Lung (tissue), 12 donors: Measurements from ENCODE around the gene FTH1. TPM values are rescaled to one million over a fixed set of nuclear protein-coding genes. Genes with fewer than 3 reads are reported as not detected.
"Not testable (repeated sequence)": the region's sequence is repeated elsewhere in the genome, so short reads cannot be mapped to it uniquely, and the experiment has no call there.

Source experiments
- ATAC-seq: fragments of 200-7000 bp; cut with Tn5 transposase; one replicate; pipeline ENCODE4 v1.9.1; 2020; ENCODE audit warnings: moderate number of reproducible peaks; ENCODE audit not compliant: insufficient read depth, low FRiP score
- DNase-seq, 3 donors: peaks; one replicate each; pipeline ENCODE4 v3.0.0-alpha.2; 2013 to 2017
- H3K27ac ChIP-seq, 2 donors: one replicate each; pipeline ENCODE4 v1.5.1; 2013; ENCODE audit warnings: mild to moderate bottlenecking in 2 of 2, moderate library complexity in 2 of 2, control low read depth in 1 of 2, inconsistent platforms in 1 of 2, low read depth in 1 of 2, low read length in 1 of 2
- H3K27me3 ChIP-seq, 3 donors: one replicate each; pipeline ENCODE4 v1.5.1; 2013; ENCODE audit warnings: low read length in 2 of 3; ENCODE audit not compliant: control insufficient read depth in 3 of 3, insufficient read depth in 3 of 3
- H3K36me3 ChIP-seq, 4 donors: one replicate each; pipeline ENCODE4 v1.5.1; 2013; ENCODE audit warnings: low read length in 4 of 4, mild to moderate bottlenecking in 1 of 4, moderate library complexity in 1 of 4; ENCODE audit not compliant: control insufficient read depth in 4 of 4, insufficient read depth in 4 of 4
- H3K4me1 ChIP-seq, 5 donors: one replicate each; pipeline ENCODE4 v1.5.1; 2013; ENCODE audit warnings: low read length in 5 of 5, mild to moderate bottlenecking in 2 of 5, moderate library complexity in 1 of 5; ENCODE audit not compliant: control insufficient read depth in 5 of 5, insufficient read depth in 5 of 5
- H3K4me3 ChIP-seq: one replicate; pipeline ENCODE4 v1.5.1; 2013; ENCODE audit warnings: mild to moderate bottlenecking, control low read depth, moderate library complexity
- H3K9ac ChIP-seq, 2 donors: one replicate each; pipeline ENCODE4 v1.5.1; 2013; ENCODE audit warnings: low read length in 2 of 2, control low read depth in 1 of 2; ENCODE audit not compliant: insufficient read depth in 1 of 2
- H3K9me3 ChIP-seq, 4 donors: one replicate each; pipeline ENCODE4 v1.5.1; 2013; ENCODE audit warnings: low read length in 3 of 4, mild to moderate bottlenecking in 1 of 4, moderate library complexity in 1 of 4; ENCODE audit not compliant: control insufficient read depth in 4 of 4, insufficient read depth in 3 of 4
- CTCF ChIP-seq: IDR thresholded peaks from 2 replicates; pipeline ENCODE4 v1.5.1; 2012; ENCODE audit warnings: mild to moderate bottlenecking; ENCODE audit errors: control extremely low read depth, extremely low read depth
- WGBS, 2 donors: extraction: QIAGEN DNeasy Blood & Tissue Kit; methylation state at CpG; one replicate each; pipeline ENCODE4 v1.1.7; 2013; 5-methylcytosine and 5-hydroxymethylcytosine counted together
- polyA plus RNA-seq, 2 donors: library from polyadenylated mRNA; stranded (reverse); fragments of 200-250 nt; gene quantifications; one replicate each; pipeline ENCODE4 v1.2.1, GENCODE V29; 2013
- total RNA-seq, 2 donors: library from RNA; depleted of rRNA in 1 of 2; stranded (reverse); fragments of >200 nt in 1 of 2; gene quantifications; one replicate each; pipeline ENCODE4 v1.2.1, GENCODE V29; 2014 to 2021
- donor health status: control.
- donor health status: control.
- donor health status: Bipolar disorder and iron deficiency.
- donor health status: healthy.
- donor health status: DM: yes; HTN: yes; CAD: no.

Gene FTH1
- total and polyA plus RNA-seq, 4 donors: 1,737 to 24,273 (median 5,185) TPM

DNA sequence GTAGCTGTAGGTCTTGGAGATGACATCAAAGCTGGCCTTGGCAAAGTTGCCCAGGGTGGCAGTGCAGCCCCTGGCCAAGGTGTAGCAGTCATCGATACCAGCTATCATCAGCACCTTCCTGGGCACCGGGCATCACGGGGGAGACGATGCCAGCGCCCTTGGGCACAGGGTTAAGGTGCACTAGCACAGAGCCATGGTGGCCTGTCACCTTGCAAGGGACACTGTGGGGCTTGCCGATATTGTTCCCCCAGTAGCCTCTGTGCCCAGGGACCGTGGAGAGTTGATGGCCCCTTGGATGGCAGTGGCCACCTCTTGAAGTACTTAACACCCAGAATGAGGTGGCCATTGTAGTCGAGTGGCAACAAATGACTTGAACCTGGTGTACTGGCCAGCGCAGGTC is 44.4 kb upstream of the FTH1 start:
- no peak for TF ChIP-seq CTCF
- no peaks in the 10 kb centered on the region for H3K4me1 ChIP-seq
- H3K4me3 ChIP-seq: no peak overlapping the region
- H3K9me3 ChIP-seq: no peaks in the 10 kb centered on the region
- 96% methylated on average over 9 of the region's 9 CpGs for WGBS, 2 donors
- no peak overlapping the region for H3K9ac ChIP-seq
- ATAC-seq (no peak), DNase-seq (no peak)
- no peaks in the 10 kb centered on the region for H3K36me3 ChIP-seq
- H3K27me3 ChIP-seq: no peaks in the 10 kb centered on the region
- no peak overlapping the region for H3K27ac ChIP-seq

DNA sequence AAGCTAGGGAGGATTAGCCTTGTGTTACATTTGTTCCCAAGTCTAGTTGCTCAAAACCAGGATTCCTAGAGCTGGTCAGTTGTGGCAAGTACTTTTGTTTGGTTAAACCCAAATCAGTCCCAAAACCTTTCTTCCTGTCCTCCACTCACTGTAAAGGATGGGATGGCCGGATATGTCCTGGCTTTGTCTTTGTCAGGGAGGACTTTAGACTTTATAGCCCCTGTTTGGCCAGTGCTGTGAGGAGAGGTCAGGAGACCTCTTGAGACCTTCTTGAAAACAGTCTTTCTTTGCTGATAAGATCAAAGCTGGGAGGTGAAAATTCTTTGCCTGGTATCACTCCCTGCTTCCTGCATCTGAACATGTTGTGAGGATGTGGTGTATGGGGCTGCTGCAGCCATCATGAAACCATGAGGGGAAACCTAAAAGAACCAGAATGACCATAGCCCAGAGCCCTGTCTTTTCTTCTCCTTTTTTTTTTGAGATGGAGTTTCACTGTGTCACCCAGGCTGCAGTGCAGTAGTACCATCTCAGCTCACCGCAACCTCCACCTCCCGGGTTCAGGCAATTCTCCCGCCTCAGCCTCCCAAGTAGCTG is 43.6 kb upstream of the FTH1 start:
- H3K4me1 ChIP-seq: no peaks in the 10 kb centered on the region
- H3K4me3 ChIP-seq: no peak overlapping the region
- no peaks in the 10 kb centered on the region for H3K27me3 ChIP-seq
- H3K36me3 ChIP-seq: no peaks in the 10 kb centered on the region
- no peak overlapping the region for H3K9ac ChIP-seq
- H3K9me3 ChIP-seq: no peaks in the 10 kb centered on the region
- DNase-seq (no peak), ATAC-seq (no peak)
- 86 to 95% methylated on average over 4 of the region's 4 CpGs for WGBS, 2 donors
- no peak overlapping the region for H3K27ac ChIP-seq
- no peak for TF ChIP-seq CTCF

DNA sequence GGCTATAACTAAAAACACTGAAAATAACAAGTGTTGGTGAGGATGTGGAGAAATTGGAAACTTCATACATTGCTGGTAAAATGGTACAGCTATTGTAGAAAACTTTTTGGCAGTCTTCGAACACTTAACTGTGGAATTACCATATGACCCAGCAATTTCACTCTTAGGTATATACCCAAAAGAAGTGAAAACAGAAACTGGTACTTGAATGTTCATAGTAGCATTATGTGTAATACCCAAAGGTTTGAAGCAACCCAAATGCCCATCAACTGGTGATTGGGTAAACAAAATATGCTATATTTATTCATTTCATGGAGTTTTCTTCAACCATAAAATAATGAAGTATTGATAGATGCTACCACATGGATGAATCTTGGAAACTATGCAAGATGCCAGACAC is 40.8 kb upstream of the FTH1 start:
- DNase-seq (no peak), ATAC-seq (no peak)
- Histone ChIP-seq H3K27ac (no peak overlapping the region), H3K36me3 (no peaks in the 10 kb centered on the region), H3K27me3 (no peaks in the 10 kb centered on the region), H3K9ac (no peak overlapping the region), H3K4me3 (no peak overlapping the region), H3K4me1 (peaks cover 0 to 6% (median 0%) of the 10 kb centered on the region in 5 donors), H3K9me3 (no peaks in the 10 kb centered on the region)
- 95 to 97% methylated on average over 1 of the region's 1 CpG for WGBS, 2 donors
- no peak for TF ChIP-seq CTCF

DNA sequence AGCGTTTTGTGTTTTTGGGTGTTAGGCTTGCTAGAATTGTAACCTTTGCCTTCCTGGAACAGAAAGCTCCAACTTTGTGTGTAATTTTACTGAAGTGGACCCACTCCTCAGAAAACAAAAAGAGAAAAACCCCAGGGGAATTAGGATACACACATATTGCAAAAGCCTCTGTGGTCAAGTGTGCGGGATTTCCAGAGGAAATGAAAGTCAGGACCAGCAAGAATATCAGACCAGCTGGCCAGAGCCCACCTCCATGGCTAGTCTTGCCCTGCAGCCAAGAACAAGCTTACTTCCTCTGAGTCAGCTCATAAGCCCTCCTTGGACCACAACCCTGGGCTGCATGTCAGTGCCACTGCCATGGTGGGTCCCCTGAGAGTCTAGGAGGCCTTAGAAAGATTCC is 37.0 kb upstream of the FTH1 start:
- H3K36me3 ChIP-seq: no peaks in the 10 kb centered on the region
- WGBS, 2 donors: 54% methylated on average over 2 of the region's 2 CpGs
- no peak overlapping the region for H3K27ac ChIP-seq
- peaks cover 0 to 8% (median 1%) of the 10 kb centered on the region in 5 donors for H3K4me1 ChIP-seq
- H3K27me3 ChIP-seq: no peaks in the 10 kb centered on the region
- no peak for TF ChIP-seq CTCF
- no peak for DNase-seq
- no peak overlapping the region for H3K9ac ChIP-seq
- H3K9me3 ChIP-seq: no peaks in the 10 kb centered on the region
- ATAC-seq: peak; percentile 66
- H3K4me3 ChIP-seq: no peak overlapping the region

GRCh38 chr11:62002283-62002682 is 34.8 kb upstream of the FTH1 start:
- not testable (repeated sequence) for H3K9me3 ChIP-seq, H3K4me1 ChIP-seq, DNase-seq, H3K27ac ChIP-seq, H3K9ac ChIP-seq, H3K36me3 ChIP-seq, ATAC-seq, H3K27me3 ChIP-seq, H3K4me3 ChIP-seq
- 93 to 97% methylated on average over 8 of the region's 8 CpGs for WGBS, 2 donors
